ENCODE results near the gene EXOC4.

Gene EXOC4

GRCh38 chr7:133851411-133851810 lies 598.5 kb downstream of the EXOC4 start:
- no peak for DNase-seq (ENCODE audit: low read depth in 2 of 2)
- TF ChIP-seq, protein P1, sequence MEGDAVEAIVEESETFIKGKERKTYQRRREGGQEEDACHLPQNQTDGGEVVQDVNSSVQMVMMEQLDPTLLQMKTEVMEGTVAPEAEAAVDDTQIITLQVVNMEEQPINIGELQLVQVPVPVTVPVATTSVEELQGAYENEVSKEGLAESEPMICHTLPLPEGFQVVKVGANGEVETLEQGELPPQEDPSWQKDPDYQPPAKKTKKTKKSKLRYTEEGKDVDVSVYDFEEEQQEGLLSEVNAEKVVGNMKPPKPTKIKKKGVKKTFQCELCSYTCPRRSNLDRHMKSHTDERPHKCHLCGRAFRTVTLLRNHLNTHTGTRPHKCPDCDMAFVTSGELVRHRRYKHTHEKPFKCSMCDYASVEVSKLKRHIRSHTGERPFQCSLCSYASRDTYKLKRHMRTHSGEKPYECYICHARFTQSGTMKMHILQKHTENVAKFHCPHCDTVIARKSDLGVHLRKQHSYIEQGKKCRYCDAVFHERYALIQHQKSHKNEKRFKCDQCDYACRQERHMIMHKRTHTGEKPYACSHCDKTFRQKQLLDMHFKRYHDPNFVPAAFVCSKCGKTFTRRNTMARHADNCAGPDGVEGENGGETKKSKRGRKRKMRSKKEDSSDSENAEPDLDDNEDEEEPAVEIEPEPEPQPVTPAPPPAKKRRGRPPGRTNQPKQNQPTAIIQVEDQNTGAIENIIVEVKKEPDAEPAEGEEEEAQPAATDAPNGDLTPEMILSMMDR (IDR thresholded peaks at IDR 0.05; ENCODE audit: low read depth, low read length), result no peak
- no peak overlapping the region for H3K4me3 ChIP-seq (replicated peaks in 1 of 2; ENCODE audit: low read depth in 2 of 2, low read length in 2 of 2)

DNA sequence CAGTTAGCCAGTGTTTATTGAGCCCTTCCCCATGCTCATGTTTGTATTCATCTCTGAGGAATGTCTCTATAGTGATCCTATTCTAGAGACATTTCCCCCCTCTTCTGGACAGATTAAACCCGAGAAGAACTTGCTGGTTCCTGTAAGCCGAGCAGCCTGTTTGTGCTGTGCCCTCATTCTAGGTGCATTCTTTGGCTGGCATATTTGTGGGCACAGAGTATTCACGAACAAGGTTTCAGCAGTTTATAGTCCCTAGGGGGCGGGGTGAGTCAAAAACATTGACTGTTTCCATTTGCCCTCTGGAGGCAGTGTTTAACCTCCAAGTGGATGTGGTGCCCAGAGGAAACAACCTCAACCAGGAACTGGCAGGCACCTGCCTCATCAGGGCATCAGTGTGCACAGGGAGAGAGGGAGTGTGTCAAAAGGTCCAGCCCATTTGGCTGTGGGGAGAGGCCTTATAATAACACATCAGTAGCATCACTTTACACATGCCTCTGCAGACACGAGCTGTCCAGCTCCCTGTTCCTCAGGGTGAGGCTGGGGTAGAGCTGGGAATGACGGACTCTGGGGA lies 600.9 kb downstream of the EXOC4 start:
- no peak overlapping the region for H3K4me3 ChIP-seq (replicated peaks in 1 of 2; ENCODE audit: low read depth in 2 of 2, low read length in 2 of 2)
- peak; percentile 76 to 89 for DNase-seq (ENCODE audit: low read depth in 2 of 2)
- TF ChIP-seq, protein P1 (IDR thresholded peaks at IDR 0.05; ENCODE audit: low read depth, low read length), result peak; percentile 24

- peak; percentile 73 to 81 for DNase-seq (ENCODE audit: low read depth in 2 of 2)
- no peak overlapping the region for H3K4me3 ChIP-seq (replicated peaks in 1 of 2; ENCODE audit: low read depth in 2 of 2, low read length in 2 of 2)
- TF ChIP-seq, protein P1 (IDR thresholded peaks at IDR 0.05; ENCODE audit: low read depth, low read length), result peak; percentile 34
Measured at GRCh38 chr7:133854739-133855138, 601.9 kb downstream of the EXOC4 start.

DNA sequence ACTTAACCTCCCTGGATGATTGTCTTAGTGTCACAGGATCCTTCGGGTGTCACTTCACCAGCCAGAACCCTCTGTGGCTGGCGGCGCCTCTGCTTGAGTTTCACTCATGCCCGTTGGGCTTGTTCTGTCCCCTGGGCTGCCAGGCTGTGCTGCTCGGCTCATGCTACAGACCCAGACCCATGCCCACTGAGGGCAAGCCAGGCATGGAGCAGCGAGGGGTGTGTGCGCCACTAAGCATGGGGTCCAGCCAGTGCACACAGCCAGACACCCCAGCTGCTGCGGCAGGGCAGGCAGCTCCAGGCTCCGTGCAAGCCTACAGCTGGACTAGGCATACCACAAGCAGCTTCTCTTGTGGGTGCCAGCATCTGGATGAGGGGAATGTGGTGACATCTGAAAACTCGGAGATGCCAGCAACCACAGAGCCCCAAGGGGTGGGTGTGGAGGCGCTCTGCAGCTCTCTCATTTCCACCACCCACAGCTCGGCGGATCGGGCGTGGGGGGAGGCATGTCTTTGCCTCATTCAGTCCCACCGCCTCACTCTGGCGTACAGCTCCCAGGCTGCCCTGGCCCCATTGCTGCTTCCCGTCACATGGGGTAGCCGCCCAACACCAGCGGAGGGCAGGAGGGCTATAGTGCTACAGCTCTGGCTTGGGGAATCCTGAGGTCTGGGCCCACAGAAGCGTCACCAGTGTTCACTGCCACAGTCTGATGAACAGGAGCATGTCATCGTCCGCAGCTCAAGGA lies 604.7 kb downstream of the EXOC4 start:
- TF ChIP-seq, protein P1 (IDR thresholded peaks at IDR 0.05; ENCODE audit: low read depth, low read length), result no peak
- H3K4me3 ChIP-seq (replicated peaks in 1 of 2; ENCODE audit: low read depth in 2 of 2, low read length in 2 of 2), result no peak overlapping the region
- no peak for DNase-seq (ENCODE audit: low read depth in 2 of 2)

GRCh38 chr7:133858311-133858710 lies 605.4 kb downstream of the EXOC4 start:
- no peak overlapping the region for H3K4me3 ChIP-seq (replicated peaks in 1 of 2; ENCODE audit: low read depth in 2 of 2, low read length in 2 of 2)
- DNase-seq (ENCODE audit: low read depth in 2 of 2), result no peak
- TF ChIP-seq, protein P1 (IDR thresholded peaks at IDR 0.05; ENCODE audit: low read depth, low read length), result no peak

- DNase-seq (ENCODE audit: low read depth in 2 of 2), result no peak
- H3K4me3 ChIP-seq (replicated peaks in 1 of 2; ENCODE audit: low read depth in 2 of 2, low read length in 2 of 2), result no peak overlapping the region
- TF ChIP-seq, protein P1 (IDR thresholded peaks at IDR 0.05; ENCODE audit: low read depth, low read length), result no peak
Measured at GRCh38 chr7:133859231-133859630, 606.4 kb downstream of the EXOC4 start.

Data from cardiac fibroblast (primary cell).